HG03097 (cell line): ENCODE results near the gene MARCO.

Experiments used
- ATAC-seq: cut with Tn5 transposase; IDR thresholded peaks from one replicate; pipeline ENCODE4 v1.9.1; 2021; ENCODE audit not compliant: unreplicated experiment, low FRiP score

Gene MARCO

DNA sequence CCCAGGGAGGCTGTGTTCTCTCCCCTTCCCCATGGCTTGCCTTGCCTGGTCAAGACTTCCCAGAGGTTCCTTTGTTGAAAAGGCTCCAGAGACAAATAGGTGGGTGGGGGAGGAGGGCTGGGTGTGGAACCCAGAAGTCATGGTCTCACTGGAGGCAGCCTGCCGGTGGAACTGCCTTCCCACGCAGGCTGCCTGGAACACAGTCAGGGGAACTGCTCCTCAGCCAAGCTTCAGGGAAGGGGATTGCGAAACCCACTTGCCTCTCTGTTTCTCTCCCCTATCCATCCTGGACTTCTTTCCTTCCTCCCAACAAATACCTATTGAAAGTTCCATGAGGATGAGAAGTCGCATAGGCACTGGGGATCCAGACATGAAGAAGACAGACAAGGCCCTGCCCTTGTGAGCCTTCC is 31.6 kb downstream of the MARCO start:
- ATAC-seq = no peak

DNA sequence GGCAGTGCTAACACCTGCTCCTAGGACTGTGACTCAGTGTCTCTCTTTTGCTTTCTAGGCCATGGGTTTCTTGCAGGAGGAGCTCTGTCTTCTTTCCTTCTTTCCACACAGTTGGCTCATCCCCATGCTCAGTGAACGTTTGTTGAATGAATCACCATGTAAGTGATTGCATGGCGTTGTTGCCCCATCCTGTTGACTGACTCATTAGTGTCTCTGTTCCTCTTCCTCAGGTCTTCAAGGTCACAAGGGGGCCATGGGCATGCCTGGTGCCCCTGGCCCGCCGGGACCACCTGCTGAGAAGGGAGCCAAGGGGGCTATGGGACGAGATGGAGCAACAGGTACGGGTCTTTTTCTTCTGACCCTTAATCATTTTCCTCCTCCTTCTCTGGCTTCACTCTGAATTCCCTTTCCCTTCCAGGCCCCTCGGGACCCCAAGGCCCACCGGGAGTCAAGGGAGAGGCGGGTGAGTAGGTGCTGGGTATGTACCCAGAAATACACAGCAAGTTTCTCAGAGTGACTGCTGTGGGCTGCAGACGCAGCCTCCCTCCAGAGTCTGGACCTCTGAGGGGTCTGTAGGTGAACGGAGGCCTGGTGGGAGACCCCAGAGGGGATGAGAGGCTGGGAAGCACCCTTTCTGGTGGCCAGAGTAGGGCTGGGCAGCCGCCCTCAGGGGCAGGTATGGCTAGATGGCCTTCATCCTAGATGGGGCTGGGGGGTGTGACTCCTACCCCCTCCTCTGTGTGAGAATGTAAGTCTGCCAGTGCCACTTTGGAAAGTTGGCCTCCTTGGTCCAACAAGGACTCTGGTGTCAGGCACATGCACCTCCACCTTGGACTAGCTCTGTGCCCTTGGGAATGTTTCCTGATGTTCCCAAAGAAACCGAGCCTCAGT is 32.4 kb downstream of the MARCO start:
- ATAC-seq = no peak

DNA sequence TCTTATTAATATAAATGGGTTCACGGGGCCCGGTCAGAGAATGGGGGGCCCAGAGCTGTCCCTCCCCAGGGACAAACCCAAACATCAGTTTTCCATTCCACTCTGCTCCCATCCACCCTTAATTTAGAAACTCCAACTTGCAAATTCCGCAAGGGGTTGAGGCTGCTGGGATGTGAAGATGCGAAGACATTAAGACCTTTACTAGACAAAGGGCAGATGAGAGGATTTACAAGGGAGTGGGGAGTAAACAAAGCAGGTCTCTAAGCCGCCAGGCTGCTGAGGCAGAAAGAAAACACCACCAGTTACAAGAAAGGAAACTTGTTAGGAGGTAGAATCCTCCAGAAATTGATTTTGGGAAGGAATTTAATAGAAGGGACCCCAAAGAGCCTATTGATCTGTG is 33.1 kb downstream of the MARCO start:
- no peak for ATAC-seq

DNA sequence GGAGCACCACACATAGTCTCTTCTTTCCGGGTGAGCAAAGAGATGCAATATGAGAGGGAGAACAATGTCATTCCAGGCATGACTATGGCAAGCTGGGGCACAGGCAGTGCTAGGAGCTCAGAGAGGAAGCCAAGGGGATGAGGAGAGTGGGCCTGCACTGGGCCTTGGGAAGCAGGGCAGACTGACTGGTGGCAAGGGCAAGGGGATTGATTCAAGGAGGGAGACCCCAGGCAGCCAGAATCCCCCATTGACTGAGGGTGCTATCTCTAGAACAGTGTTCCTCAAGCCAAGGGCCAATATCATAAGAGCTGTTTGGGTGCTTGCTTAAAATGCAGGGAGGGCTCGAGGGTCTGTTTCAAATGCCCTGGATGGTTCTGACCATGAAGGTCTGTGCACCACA is 36.1 kb downstream of the MARCO start:
- ATAC-seq = no peak

DNA sequence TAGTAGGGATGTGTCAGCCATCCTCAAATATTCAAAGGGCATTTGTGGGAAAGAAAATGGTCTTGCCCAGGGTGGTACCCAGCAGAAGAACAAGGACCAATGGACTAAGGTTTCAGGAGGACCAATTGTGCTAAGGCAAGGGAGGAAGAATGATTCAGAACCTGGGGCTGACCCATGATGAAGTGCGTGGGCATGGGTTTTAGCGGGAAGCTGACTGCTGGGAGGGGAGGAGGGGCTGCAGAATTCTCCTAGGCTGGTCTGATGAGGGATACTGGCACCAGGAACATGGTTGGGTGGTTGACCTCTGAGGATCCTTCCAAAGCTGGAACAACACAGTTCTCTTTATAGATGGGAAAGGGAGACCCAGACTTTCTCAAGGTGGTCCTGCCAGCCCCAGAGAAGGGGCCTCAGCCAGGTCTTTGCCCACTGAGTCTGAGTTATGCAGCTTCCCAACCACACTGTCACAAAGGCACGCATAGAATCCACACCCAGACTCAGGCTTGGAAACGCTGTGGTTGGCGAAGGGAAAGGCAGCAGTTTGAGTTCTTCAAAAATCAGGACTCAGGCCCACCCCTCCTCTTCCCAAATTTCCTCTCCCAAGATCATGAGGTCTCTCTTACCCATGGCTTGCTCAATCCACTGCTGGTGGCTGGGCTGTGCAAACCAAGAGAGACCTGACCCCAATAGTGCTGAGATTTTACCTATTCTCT is 37.3 kb downstream of the MARCO start:
- no peak for ATAC-seq

DNA sequence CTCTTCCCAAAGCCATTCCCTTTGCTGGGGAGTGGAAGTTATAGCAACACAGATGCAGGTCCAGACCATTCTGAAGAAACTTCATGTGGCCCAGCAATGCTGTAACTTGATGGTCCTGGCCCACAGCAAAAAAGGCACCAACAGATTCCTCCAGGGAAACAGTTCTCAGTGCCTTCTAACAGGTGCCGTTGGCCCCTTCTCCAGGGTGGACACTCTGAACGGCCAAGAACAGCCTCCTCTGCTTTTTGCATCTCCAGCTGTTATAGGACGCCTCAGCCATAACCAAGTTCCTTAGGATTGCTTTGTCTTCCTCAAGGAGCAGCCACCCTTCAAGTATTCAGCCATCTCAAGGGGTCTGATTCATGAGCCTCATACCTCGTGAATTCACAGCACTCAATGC is 38.0 kb downstream of the MARCO start:
- ATAC-seq = no peak

DNA sequence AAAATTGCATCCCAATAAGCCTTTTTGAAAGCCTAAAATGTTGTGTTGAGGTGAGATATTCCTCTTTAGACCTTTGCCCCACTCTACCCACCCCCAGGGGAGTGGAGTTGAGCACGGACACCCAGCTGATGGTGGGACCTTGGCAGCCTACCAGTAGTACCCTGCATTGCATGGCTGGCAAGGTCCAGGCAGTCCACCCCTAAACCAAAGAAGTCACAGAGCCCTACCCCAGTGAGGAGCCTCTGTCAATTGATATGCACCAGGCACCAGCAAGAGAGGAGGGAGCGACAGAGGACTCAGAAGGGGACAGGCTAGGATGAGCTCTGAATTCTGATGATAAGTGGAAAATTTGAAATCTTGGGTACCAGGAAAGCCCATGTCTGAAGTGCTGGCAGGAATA is 38.6 kb downstream of the MARCO start:
- no peak for ATAC-seq

DNA sequence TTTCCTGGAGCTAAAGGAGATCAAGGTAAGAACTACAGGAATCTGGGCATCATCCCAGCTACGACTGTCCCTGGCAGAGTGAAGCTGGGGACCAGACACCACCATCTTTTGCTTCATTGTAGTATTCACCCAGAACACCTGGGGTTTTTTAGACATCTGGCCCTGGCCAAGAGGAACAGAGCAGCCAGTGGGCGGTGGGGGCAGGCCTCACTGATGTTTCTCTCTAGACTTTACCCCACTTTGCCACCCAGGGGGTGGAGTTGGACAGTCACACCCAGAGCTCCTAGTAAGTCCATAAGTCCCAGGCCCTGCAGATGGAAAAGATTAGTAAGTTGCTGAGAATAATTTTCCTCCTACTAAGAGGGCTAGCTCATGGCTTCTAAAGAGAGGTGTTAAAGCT is 39.6 kb downstream of the MARCO start:
- no peak for ATAC-seq

DNA sequence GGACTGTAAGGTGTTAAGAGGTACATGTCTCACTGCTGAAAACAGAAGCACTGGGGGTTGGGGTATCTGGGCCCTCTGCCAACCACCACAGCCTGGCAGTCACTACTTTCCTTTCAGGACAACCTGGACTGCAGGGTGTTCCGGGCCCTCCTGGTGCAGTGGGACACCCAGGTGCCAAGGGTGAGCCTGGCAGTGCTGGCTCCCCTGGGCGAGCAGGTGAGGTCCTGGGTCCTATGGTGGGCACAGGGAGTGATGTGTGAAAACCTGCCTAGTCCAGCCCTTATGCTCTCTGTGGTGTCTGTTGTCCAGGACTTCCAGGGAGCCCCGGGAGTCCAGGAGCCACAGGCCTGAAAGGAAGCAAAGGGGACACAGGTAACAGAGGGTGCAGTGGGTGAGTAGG is 40.0 kb downstream of the MARCO start:
- ATAC-seq = no peak

DNA sequence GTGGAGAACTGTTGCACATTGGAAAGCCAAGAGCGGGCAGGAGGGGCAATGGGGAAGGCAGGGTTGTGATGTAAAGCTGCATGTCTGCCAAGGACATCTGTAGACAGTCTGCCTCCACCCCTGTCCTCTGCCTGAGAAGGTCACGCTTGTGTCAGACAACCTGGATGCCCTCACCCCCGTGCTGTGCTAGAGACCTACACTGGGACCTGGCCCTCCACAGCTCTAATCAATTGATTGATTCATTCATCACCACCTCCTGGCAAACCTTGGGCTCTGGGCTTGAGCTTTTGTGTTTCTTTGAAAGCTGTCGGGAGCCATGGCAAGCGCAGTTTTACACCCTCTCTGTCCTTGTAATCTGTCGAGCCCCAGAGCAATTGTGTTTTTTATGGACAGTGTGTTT is 41.1 kb downstream of the MARCO start:
- no peak for ATAC-seq

DNA sequence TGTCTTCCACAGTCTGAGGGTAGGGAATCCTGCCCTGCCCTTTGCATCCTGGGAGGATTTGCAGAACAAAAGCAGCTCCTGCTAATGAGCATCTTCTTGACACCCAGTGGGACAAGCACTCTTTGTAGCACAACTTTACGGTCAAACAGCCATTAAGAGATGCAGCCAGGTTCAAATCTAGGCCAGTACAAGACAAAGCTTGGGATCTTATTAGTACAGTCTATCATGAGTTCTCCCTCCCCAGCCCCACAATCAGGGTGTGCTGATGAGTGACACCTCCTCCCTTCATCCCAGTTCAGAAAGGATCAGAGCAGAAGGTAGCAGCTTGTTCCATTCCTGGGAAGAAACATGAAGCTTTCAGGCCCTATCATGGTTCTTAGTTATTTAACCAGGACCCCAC is 41.9 kb downstream of the MARCO start:
- no peak for ATAC-seq

DNA sequence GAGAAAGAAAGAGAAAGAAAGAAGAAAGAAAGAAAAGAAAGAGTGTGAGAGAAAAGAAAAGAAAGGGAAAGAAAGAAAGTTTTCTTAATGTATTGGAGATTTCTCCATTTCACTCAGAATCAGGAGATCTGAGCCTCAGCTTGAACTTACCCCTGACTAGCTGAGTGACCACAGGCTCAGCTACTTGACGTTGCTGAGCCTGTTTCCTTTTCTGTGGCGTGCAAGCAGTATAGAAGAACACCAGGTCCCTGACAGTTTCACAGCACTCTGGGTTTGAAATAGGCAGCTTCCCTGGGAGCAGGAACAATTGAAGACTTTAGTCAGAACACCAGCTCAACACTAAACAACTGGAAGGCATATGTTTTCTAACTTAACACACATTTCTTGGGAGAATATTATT is 44.7 kb downstream of the MARCO start:
- no peak for ATAC-seq

DNA sequence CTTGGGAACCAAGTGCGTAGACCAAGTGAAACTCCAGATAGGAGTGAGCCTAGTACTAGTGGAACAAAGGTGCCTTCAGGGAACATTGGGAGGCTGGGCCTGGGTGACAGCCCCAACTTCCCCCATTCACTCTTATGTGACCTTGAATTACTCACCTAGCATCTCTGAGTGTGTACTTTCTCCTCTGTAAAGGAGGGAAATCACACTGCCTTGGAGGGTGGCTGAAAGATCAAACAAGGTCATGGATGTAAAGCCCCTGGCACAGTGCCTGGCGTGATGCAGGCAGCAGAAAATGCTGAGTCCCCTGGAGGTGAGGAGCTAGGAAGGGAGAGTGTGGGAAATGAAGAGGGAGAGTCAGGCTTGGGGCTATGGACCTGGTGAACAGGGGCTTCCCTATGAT is 45.9 kb downstream of the MARCO start:
- no peak for ATAC-seq

DNA sequence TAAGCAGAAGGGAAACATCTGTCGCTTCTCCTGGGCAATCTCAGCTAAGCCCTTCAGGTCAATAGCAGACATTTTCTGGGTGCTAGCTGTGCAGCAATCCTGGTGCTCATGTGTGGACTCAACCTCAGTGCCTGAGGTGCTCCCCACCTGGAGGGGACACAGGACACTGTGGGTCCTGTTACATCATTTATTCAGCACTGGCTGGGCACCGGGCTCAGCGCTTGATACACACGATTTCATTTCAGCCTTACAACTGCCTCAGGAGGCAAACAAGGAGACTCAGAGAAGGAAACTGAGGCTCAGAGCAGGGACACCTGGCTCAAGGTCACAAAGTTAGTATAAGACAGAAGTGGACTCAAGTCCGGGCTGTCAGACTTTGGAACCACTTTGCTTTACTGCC is 46.7 kb downstream of the MARCO start:
- ATAC-seq = no peak

DNA sequence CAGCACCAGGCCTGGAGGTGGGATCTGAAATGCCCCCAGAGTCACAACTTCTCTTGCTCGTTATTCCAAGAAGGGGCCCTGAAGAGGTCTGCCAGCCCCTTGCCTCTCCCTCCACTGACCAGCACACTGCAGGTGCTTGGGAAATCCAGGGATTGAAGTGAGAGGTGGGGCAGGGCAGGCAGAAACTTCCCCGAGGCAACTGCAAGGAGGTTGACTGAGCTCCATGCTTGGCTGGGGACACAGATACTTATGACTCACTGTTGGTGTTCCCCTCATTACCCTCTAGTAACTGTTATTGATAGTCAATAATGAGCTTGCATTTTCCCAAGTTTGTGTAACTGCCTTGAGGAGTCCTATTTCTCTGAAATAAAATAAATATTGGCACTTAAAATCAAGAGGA is 47.5 kb downstream of the MARCO start:
- peak; percentile 61 for ATAC-seq

DNA sequence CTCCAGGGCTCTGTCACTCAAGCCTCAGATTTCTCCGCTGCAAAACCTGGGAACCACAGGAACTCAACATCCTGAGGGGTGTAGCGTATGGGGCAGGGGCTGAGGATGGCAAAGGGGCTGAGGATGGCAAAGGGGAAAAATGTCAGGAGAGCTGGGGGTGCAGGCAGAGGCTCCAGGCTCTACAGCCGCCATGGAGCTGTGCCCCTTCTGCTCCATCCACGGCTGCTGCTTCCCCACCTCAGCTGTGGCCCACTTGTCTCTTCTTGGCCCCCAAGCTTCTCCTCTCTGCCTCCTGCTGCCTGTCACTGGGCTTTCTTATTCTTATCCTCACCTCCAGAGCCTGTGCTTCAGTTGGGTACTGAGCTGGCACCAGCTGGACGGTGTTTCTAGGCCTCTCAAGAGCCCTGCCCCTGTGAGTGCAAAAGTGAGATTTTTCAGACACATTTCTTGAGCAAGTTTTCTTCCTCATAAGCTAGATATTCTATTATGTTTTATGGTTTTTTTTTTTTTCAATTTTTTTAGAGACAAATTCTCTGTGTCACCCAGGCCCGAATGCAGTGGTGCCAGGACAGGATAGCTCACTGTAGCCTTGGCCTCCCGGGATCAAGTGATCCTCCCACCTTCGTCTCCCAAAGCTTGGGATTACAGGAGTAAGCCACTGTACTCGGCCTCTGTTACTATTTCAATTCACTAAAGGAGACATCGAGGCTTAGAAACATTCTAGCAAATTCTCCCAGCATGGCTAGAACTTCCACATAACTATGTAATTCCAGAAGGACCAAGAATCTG is 49.0 kb downstream of the MARCO start:
- no peak for ATAC-seq

DNA sequence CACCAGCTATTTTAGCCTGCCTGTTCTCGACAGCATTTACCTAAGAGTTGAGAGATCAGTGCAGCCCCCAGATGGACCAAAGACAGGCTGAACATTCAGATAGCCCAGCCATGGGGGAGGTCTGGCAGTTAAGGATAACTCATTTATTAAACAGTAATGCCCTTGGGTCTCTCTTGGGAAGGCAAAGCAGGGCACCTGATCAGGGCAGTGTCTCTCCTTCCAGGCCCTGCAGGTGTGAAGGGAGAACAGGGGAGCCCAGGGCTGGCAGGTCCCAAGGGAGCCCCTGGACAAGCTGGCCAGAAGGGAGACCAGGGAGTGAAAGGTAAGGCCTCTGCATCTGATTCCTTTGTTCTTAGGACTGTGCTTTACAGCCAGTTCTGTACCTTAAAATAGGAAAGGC is 49.6 kb downstream of the MARCO start:
- no peak for ATAC-seq

DNA sequence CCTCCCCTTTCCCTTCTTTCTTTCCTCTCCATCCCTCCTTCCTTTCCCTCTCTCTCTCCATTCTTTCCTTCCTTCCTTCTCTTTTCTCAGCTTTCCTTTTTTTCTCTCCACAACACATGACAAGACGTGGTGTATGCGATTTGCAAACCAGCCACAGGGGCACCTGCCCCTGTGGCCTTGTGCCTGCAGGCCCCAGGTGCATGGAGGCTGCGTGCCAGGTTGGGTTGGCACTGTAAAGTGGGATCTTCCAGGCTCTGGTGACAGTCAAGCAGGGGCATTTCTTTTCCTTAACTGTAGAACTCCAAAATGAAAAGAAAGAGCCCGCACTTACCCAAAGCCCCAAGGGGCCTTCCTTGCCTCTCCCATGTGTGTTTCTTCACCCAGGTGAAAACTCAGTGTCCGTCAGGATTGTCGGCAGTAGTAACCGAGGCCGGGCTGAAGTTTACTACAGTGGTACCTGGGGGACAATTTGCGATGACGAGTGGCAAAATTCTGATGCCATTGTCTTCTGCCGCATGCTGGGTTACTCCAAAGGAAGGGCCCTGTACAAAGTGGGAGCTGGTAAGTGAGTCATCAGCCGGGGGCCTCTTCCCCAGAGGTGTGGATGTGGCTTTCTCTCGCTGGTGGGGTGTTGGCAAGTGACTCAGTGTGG is 50.9 kb downstream of the MARCO start:
- ATAC-seq = no peak

DNA sequence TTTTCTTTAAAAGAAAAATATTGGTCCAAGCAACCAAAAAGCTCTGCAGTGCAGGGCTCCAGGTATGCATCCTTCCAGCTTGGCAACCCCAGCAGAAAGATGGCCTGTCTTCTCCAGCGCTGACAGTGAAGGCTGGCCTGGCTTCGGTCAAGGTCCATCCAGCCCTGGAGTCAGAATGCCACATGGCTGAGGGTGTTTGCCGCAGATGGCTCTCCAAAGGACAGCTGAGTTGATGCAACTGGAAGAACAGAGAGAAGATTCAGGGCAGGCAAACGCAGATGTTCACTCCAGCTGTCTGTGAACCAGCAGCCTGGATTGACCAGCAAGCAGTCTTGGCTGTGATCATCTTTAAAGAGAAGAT is 51.4 kb downstream of the MARCO start:
- ATAC-seq = no peak

DNA sequence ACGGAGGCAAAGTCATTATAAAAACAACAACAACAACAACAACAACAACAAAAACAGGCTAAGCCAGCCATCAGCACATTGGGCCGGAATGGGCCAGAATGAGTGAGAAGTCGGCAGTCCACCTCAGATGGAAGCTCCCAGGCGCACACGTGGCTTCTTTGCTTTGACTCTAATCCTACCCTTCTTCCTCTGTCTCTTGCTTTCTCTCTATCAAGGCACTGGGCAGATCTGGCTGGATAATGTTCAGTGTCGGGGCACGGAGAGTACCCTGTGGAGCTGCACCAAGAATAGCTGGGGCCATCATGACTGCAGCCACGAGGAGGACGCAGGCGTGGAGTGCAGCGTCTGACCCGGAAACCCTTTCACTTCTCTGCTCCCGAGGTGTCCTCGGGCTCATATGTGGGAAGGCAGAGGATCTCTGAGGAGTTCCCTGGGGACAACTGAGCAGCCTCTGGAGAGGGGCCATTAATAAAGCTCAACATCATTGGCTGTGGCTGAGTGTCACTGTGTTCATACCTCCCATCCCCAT is 52.2 kb downstream of the MARCO start:
- no peak for ATAC-seq

DNA sequence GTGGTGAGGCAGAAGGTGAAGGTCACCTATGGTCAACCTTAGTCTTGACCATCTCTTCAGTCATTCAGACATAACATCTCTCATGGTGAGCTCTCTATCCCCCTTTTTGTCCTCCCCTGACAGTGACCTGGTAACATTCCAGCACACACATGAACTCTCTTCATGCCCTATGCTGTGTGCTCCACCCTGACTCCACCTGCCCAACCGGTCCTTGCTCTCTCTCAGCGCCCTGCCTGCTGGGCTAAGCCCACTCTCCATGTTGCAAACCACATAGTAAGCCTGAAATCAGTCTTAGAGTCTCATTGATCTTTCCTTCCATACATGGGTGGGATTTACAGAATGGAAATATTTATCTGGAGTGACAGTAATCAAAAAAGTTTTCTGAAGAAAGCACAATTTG is 52.8 kb downstream of the MARCO start:
- ATAC-seq = no peak
